Astrocyte (in vitro differentiated cells and primary cell): ENCODE measurements around the gene FCN3. TPM values are rescaled to one million over a fixed set of nuclear protein-coding genes. Genes with fewer than 3 reads are reported as not detected.

Experiments used
- DNase-seq: peaks from one replicate; pipeline ENCODE4 v3.0.0-alpha.2; 2010; ENCODE audit warnings: low read depth
- FAIRE-seq: peaks from 2 replicates; lab custom pipeline; 2011; peaks lifted over from hg19 to GRCh38; lab: Jason Lieb, UNC
- H2AFZ ChIP-seq: 2 replicates; pipeline ENCODE4 v1.6.0; 2012; ENCODE audit warnings: low read depth, low read length, inconsistent platforms
- H3K27ac ChIP-seq: 2 replicates; pipeline ENCODE4 v1.5.1; 2011; ENCODE audit warnings: low read depth, low read length, inconsistent platforms
- H3K27me3 ChIP-seq: 2 replicates; pipeline ENCODE4 v1.6.0; 2011; ENCODE audit warnings: low read length, inconsistent platforms; ENCODE audit not compliant: insufficient read depth
- H3K36me3 ChIP-seq: 2 replicates; pipeline ENCODE4 v1.5.1; 2011; ENCODE audit warnings: low read length, inconsistent platforms; ENCODE audit not compliant: insufficient read depth
- H3K4me1 ChIP-seq: 2 replicates; pipeline ENCODE4 v1.5.1; 2011; ENCODE audit warnings: low read length, inconsistent platforms; ENCODE audit not compliant: insufficient read depth
- H3K4me2 ChIP-seq: 2 replicates; pipeline ENCODE4 v1.6.0; 2012; ENCODE audit warnings: low read length, inconsistent platforms
- H3K4me3 ChIP-seq: 2 replicates; pipeline ENCODE4 v1.5.1; 2011; ENCODE audit warnings: low read depth, mild to moderate bottlenecking, low read length, inconsistent platforms; ENCODE audit not compliant: insufficient read depth
- H3K79me2 ChIP-seq: 2 replicates; pipeline ENCODE4 v1.6.0; 2012; ENCODE audit warnings: mild to moderate bottlenecking, low read length, inconsistent platforms; ENCODE audit not compliant: insufficient read depth
- H3K9ac ChIP-seq: 2 replicates; pipeline ENCODE4 v1.6.0; 2012; ENCODE audit warnings: mild to moderate bottlenecking, low read length, inconsistent platforms
- H3K9me3 ChIP-seq: 2 replicates; pipeline ENCODE4 v1.5.1; 2012; ENCODE audit warnings: low read depth, mild to moderate bottlenecking, low read length, inconsistent platforms; ENCODE audit not compliant: insufficient read depth
- H4K20me1 ChIP-seq: 2 replicates; pipeline ENCODE4 v1.6.0; 2012; ENCODE audit warnings: low read length, inconsistent platforms; ENCODE audit not compliant: insufficient read depth
- H3K27ac Mint-ChIP-seq: one replicate; pipeline ENCODE4 v1.8.0; 2021; ENCODE audit warnings: mild to moderate bottlenecking, mixed read lengths; ENCODE audit not compliant: unreplicated experiment
- H3K27me3 Mint-ChIP-seq: one replicate; pipeline ENCODE4 v1.8.0; 2021; ENCODE audit warnings: low read depth, mixed read lengths; ENCODE audit not compliant: unreplicated experiment
- H3K36me3 Mint-ChIP-seq: one replicate; pipeline ENCODE4 v1.8.0; 2021; ENCODE audit warnings: low read depth, mixed read lengths; ENCODE audit not compliant: unreplicated experiment
- H3K4me1 Mint-ChIP-seq: one replicate; pipeline ENCODE4 v1.8.0; 2021; ENCODE audit warnings: low read depth, mixed read lengths; ENCODE audit not compliant: unreplicated experiment
- H3K4me3 Mint-ChIP-seq: one replicate; pipeline ENCODE4 v1.8.0; 2021; ENCODE audit warnings: mild to moderate bottlenecking, moderate library complexity, mixed read lengths; ENCODE audit not compliant: unreplicated experiment
- H3K9me3 Mint-ChIP-seq: one replicate; pipeline ENCODE4 v1.8.0; 2021; ENCODE audit warnings: mild to moderate bottlenecking, mixed read lengths; ENCODE audit not compliant: unreplicated experiment
- CTCF ChIP-seq: IDR thresholded peaks from 2 replicates; pipeline ENCODE4 v1.5.1; 2011; ENCODE audit warnings: low read depth, mild to moderate bottlenecking, inconsistent platforms, low read length, moderate library complexity; ENCODE audit not compliant: insufficient read depth
- EZH2 ChIP-seq: IDR thresholded peaks from 2 replicates; pipeline ENCODE4 v1.6.1; 2012; ENCODE audit warnings: mild to moderate bottlenecking, low read length, inconsistent platforms; ENCODE audit not compliant: insufficient read depth
- total RNA-seq: library from RNA; stranded (reverse); gene quantifications from 2 replicates; pipeline ENCODE4 v1.2.1, GENCODE V29; 2021

Gene FCN3
- total RNA-seq, 1 donor from 2014 or later, result not detected

GRCh38 chr1:27377760-27378495 is 3.3 kb upstream of the FCN3 start:
- Histone ChIP-seq H3K4me2 (no peak overlapping the region), H4K20me1 (no peaks in the 10 kb centered on the region), H2AFZ (no peak overlapping the region), H3K27me3 (no peaks in the 10 kb centered on the region), H3K36me3 (no peaks in the 10 kb centered on the region), H3K27ac (no peak overlapping the region), H3K9ac (no peak overlapping the region), H3K9me3 (no peaks in the 10 kb centered on the region), H3K4me3 (no peak overlapping the region), H3K79me2 (no peaks in the 10 kb centered on the region), H3K4me1 (no peaks in the 10 kb centered on the region)
- no peaks in the 10 kb centered on the region for H3K36me3 Mint-ChIP-seq
- no peak overlapping the region for H3K4me3 Mint-ChIP-seq
- H3K27ac Mint-ChIP-seq, result no peak overlapping the region
- peaks cover 33% of the 10 kb centered on the region for H3K27me3 Mint-ChIP-seq
- TF ChIP-seq EZH2, result no peak
- no peak for TF ChIP-seq CTCF
- no peak for DNase-seq
- no peaks in the 10 kb centered on the region for H3K9me3 Mint-ChIP-seq
- no peaks in the 10 kb centered on the region for H3K4me1 Mint-ChIP-seq
- no peak for FAIRE-seq

GRCh38 chr1:27372808-27373690 is 1.6 kb downstream of the FCN3 start:
- DNase-seq (no peak), FAIRE-seq (no peak)
- H3K36me3 Mint-ChIP-seq, result no peaks in the 10 kb centered on the region
- H3K27ac ChIP-seq, result no peak overlapping the region
- H3K27me3 Mint-ChIP-seq, result peaks cover 12% of the 10 kb centered on the region
- no peaks in the 10 kb centered on the region for H3K9me3 Mint-ChIP-seq
- H3K27me3 ChIP-seq, result no peaks in the 10 kb centered on the region
- H4K20me1 ChIP-seq, result no peaks in the 10 kb centered on the region
- H3K4me3 ChIP-seq, result no peak overlapping the region
- no peak overlapping the region for H3K9ac ChIP-seq
- H3K4me1 ChIP-seq, result no peaks in the 10 kb centered on the region
- H3K79me2 ChIP-seq, result no peaks in the 10 kb centered on the region
- no peaks in the 10 kb centered on the region for H3K4me1 Mint-ChIP-seq
- H3K36me3 ChIP-seq, result no peaks in the 10 kb centered on the region
- H2AFZ ChIP-seq, result no peak overlapping the region
- H3K9me3 ChIP-seq, result no peaks in the 10 kb centered on the region
- no peak for TF ChIP-seq EZH2
- TF ChIP-seq CTCF, result peak; percentile 13
- no peak overlapping the region for H3K4me2 ChIP-seq
- H3K27ac Mint-ChIP-seq, result no peak overlapping the region
- no peak overlapping the region for H3K4me3 Mint-ChIP-seq
